HG03378 (cell line): ENCODE data around the gene GRID1.
A peak's percentile ranks its signal among the peaks of the same experiment; 100 is the strongest.
"Not testable (repeated sequence)": the region's sequence is repeated elsewhere in the genome, so short reads cannot be mapped to it uniquely, and the experiment has no call there.

Experiments
- ATAC-seq: cut with Tn5 transposase; IDR thresholded peaks from one replicate; pipeline ENCODE4 v1.9.1; 2021; ENCODE audit warnings: mild to moderate bottlenecking, moderate library complexity; ENCODE audit not compliant: unreplicated experiment

Gene GRID1

GRCh38 chr10:86392723-86393094 lies 26.1 kb upstream of the GRID1 start:
- peak; percentile 72 for ATAC-seq

GRCh38 chr10:86391986-86392722 lies 25.6 kb upstream of the GRID1 start:
- no peak for ATAC-seq

- ATAC-seq = no peak
These were observed 24.7 kb upstream of the GRID1 start for GRCh38 chr10:86391236-86391840.

- ATAC-seq = no peak
These were observed 23.9 kb upstream of the GRID1 start for GRCh38 chr10:86390337-86391120.

- peak; percentile 61 for ATAC-seq
These were observed 23.0 kb upstream of the GRID1 start for GRCh38 chr10:86389441-86390193.

GRCh38 chr10:86389109-86389440 lies 22.5 kb upstream of the GRID1 start:
- not testable (repeated sequence) for ATAC-seq

- no peak for ATAC-seq
These were observed 21.6 kb upstream of the GRID1 start for GRCh38 chr10:86388119-86388704.

- ATAC-seq = no peak
These were observed 20.7 kb upstream of the GRID1 start for GRCh38 chr10:86387178-86387794.

- no peak for ATAC-seq
These were observed 19.2 kb upstream of the GRID1 start for GRCh38 chr10:86385806-86386205.

- ATAC-seq = no peak
These were observed 11.2 kb upstream of the GRID1 start for GRCh38 chr10:86377797-86378146.

GRCh38 chr10:86376852-86377796 lies 10.5 kb upstream of the GRID1 start:
- ATAC-seq = peak; percentile 90

- ATAC-seq = no peak
These were observed 9.8 kb upstream of the GRID1 start for GRCh38 chr10:86376403-86376802.

GRCh38 chr10:86375204-86375603 lies 8.6 kb upstream of the GRID1 start:
- ATAC-seq = no peak

- no peak for ATAC-seq
These were observed 8.1 kb upstream of the GRID1 start for GRCh38 chr10:86374664-86375063.

GRCh38 chr10:86373828-86374227 lies 7.2 kb upstream of the GRID1 start:
- no peak for ATAC-seq

- no peak for ATAC-seq
These were observed 6.7 kb upstream of the GRID1 start for GRCh38 chr10:86373251-86373650.

- no peak for ATAC-seq
These were observed 6.2 kb upstream of the GRID1 start for GRCh38 chr10:86372784-86373239.

GRCh38 chr10:86372119-86372783 lies 5.7 kb upstream of the GRID1 start:
- ATAC-seq = no peak

GRCh38 chr10:86371691-86372090 lies 5.1 kb upstream of the GRID1 start:
- ATAC-seq = no peak
